Sigmoid colon (tissue), 4 donors: ENCODE results near the gene PDE2A.

ENCODE experiments used
- CTCF ChIP-seq, 4 experiments: fragments of 450-650 bp in 3 of 4; fragments of 200-600 bp in 1 of 4; IDR thresholded peaks; one replicate each; pipeline ENCODE4 v1.5.1; 2016 to 2019; ENCODE audit warnings: antibody characterized with exemption in 4 of 4, mild to moderate bottlenecking in 3 of 4, moderate library complexity in 2 of 4
- EP300 ChIP-seq, 4 donors: sonication (generic); formaldehyde crosslinking; IDR thresholded peaks; one replicate each; pipeline ENCODE4 v1.6.1; 2017; ENCODE audit warnings: antibody characterized with exemption in 4 of 4
- POLR2A ChIP-seq, 2 donors: fragments of 450-650 bp; IDR thresholded peaks; one replicate each; pipeline ENCODE4 v1.6.1; 2016; ENCODE audit warnings: antibody characterized with exemption in 2 of 2, mild to moderate bottlenecking in 2 of 2, moderate library complexity in 2 of 2
- POLR2AphosphoS5 ChIP-seq, 4 donors: sonication (generic); formaldehyde crosslinking; IDR thresholded peaks; one replicate each; pipeline ENCODE4 v1.6.1; 2017; ENCODE audit warnings: antibody characterized with exemption in 4 of 4

- TF ChIP-seq POLR2A (IDR thresholded peaks at IDR 0.05) (no peak), POLR2AphosphoS5 (IDR thresholded peaks at IDR 0.05) (no peak), CTCF (IDR thresholded peaks at IDR 0.05) (no peak), EP300 (IDR thresholded peaks at IDR 0.05) (no peak)
These were observed 15.1 kb downstream of the PDE2A start for GRCh38 chr11:72658989-72659640.
